ENCODE measurements around the gene NAA60.

Gene NAA60

DNA sequence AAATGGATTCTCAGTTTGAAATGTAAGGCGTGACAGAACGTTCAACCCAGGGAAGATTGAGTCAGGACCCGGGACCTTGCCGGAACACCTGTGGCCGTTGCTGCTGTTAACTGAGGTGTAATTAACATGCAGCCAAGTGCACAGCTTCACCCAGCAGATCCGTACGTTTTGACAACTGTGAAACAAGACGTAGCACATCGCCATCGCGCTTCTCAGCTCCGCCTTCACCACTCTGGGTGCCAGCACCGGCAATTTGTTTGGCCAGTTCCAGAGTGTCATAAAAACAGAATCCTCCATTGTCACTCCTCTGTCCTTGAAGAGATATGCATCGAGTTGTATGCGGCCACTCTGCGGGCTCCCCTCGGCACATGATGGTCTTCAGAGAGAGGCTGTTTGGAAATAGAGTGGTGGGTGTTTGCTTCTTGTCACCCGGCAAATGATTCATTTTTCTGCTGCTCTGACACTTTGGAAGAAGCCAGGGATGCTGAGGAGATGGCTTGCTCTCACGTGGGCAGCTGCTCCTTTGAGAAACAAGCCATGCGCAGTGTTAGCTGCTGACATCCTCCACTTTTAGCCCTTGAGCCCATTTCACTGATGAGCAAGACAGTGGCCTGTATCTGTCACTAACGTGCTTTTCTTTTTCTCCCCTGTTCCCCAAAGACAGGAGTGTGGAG is 22.6 kb downstream of the NAA60 start:
- TF ChIP-seq, protein P1, sequence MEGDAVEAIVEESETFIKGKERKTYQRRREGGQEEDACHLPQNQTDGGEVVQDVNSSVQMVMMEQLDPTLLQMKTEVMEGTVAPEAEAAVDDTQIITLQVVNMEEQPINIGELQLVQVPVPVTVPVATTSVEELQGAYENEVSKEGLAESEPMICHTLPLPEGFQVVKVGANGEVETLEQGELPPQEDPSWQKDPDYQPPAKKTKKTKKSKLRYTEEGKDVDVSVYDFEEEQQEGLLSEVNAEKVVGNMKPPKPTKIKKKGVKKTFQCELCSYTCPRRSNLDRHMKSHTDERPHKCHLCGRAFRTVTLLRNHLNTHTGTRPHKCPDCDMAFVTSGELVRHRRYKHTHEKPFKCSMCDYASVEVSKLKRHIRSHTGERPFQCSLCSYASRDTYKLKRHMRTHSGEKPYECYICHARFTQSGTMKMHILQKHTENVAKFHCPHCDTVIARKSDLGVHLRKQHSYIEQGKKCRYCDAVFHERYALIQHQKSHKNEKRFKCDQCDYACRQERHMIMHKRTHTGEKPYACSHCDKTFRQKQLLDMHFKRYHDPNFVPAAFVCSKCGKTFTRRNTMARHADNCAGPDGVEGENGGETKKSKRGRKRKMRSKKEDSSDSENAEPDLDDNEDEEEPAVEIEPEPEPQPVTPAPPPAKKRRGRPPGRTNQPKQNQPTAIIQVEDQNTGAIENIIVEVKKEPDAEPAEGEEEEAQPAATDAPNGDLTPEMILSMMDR (conservative IDR thresholded peaks at IDR 0.05), result no peak
- no peak overlapping the region for H3K27ac ChIP-seq

DNA sequence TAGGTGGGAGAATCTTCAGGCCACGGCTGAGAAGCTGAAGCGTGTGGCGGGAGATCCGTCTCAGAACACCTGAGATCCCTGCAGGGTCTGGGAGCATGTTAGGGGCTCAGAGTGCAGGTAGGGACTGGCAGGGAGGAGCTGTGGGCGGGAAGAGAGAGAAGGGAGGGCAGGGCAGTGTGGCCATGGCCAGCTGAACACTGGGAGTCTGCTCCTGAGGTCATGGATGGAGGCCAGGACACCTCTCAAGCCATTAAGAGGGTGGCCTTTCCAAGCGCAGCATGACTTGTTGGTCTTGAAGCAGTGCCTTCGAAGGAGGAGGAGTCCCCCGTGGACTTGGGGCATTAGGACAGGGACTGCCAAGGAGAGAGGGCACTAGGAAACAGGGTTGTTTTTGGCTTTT is 23.7 kb downstream of the NAA60 start:
- no peak overlapping the region for H3K27ac ChIP-seq
- TF ChIP-seq, protein P1 (conservative IDR thresholded peaks at IDR 0.05), result no peak

DNA sequence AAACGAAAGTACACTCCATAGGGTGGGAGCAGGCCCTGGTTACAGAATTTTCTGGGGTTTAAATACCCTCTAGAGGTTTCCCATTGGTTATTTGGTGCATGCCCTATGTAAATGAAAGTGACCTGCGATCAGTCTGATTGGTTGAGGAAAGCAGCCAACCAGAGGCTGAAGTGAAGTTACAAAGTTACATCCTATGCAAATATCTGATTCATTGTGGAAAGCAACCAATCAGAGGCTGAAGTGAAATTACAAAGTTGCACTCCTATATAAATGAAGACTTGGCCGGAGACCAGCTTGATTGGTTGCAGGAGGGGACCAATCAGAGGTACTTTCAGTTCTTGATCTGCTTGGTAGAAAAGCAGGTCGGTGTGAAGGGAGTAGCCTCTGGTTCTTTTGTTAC is 24.4 kb downstream of the NAA60 start:
- H3K27ac ChIP-seq, result no peak overlapping the region
- TF ChIP-seq, protein P1 (conservative IDR thresholded peaks at IDR 0.05), result no peak

DNA sequence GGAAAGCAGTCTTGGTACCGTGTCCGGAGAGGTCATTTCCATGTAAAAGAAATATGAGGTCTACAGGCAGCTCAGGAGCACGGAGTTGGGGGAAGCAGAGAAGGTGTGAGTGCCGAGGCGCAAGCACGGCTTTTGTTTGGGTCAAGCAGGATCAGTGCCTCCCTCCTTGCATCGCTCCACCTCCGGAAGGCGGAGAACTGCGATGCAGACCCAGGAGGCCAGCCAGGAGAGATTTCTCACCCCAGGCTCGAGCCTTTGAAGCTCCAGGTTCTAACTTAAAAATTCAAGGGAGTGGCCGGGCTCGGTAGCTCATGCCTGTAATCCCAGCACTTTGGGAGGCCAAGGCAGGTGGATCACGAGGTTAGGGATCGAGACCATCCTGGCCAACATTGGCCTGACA is 25.0 kb downstream of the NAA60 start:
- no peak overlapping the region for H3K27ac ChIP-seq

DNA sequence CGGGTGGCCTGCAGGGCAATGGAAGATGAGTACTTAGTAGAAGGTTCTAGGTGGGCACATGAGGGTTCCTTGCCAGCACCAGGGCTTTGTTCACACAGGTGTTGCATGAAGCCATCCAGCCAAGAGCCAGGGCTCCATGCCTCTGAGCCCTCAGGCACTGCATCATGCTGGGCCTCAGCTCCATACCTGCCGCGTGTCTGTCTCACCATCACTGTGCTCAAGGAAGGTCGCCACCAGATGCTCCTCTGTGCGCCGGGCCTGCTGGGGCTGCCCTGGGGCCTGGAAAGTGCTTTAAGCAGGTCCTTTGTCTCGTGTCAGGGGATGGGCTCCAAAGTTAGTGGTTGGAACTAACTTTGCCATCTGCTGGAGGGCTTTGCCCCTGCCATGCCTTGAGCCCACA is 26.3 kb downstream of the NAA60 start:
- H3K27ac ChIP-seq, result no peak overlapping the region
- TF ChIP-seq, protein P1 (conservative IDR thresholded peaks at IDR 0.05), result no peak

More for the DNA sequence above, 25.0 kb downstream of the NAA60 start:
- TF ChIP-seq, protein P1 (conservative IDR thresholded peaks at IDR 0.05), result no peak

DNA sequence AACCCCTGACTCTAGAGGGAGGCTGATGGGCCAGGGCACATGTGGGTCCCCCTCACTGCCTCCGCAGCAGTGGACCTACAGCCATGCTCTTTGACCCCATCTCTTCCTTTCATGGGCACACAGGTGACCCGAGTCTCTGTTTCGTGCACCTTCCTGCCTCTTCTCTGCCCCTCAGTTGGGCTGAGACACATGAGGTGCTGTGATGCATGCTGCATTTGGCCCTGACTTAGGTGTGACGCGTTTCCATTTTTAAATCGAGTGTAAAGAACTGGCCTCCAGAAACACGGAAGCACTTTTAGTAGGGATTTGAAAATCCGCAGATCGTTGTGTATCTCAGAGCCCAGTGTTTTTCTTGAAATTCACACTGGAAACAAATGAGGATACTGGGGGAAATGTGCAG is 27.2 kb downstream of the NAA60 start:
- TF ChIP-seq, protein P1 (conservative IDR thresholded peaks at IDR 0.05), result no peak

DNA sequence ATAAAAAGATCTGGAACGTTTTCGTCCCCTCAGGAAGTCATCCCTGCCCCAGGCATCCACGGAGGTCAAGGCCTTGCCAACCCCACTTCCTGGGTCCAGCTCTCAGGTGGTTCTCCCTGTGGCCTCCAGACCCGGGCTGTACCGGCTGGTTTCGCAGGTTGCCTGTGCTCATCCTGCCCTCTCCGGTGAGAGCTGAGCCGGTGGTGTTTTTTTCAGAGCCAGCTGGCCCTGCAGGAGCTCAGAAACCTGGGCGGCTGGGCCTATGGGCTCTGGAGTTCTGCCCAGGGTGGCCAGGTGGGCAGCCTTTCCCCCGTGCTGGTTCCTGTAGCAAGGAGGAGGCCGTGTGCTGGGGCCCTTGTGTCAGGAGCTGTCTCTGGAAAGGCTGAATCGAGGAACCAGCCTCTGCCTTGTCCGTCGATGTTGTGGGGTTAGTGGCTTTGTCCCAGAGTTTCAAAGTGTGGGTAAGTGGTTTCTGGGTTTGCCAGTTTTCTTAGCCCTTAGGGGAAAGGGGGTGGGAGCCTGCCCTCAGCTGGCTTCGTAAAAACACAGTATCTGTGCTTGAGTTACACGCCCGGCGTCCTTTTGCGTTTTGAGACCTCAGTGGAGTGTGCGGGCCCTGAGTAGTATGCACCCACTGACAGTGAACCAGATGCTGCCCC is 28.2 kb downstream of the NAA60 start:
- H3K27ac ChIP-seq, result no peak overlapping the region
- TF ChIP-seq, protein P1 (conservative IDR thresholded peaks at IDR 0.05), result no peak

More for the DNA sequence above, 27.2 kb downstream of the NAA60 start:
- H3K27ac ChIP-seq, result no peak overlapping the region
